Neural progenitor cell (in vitro differentiated cells): ENCODE measurements around the gene OCEL1.

ENCODE experiments used
- CTCF ChIP-seq: fragments of 200-600 bp; sonication (generic); IDR thresholded peaks from 2 replicates; pipeline ENCODE4 v1.5.1; 2017; ENCODE audit warnings: antibody characterized with exemption, mild to moderate bottlenecking
- EZH2 ChIP-seq: fragments of 200-600 bp; sonication (generic); IDR thresholded peaks from 2 replicates; pipeline ENCODE4 v1.6.1; 2017; ENCODE audit warnings: antibody characterized with exemption, mild to moderate bottlenecking, moderate library complexity
- EZH2phosphoT487 ChIP-seq: fragments of 200-600 bp; sonication (generic); IDR thresholded peaks from 2 replicates; pipeline ENCODE4 v1.6.1; 2017; ENCODE audit warnings: antibody characterized with exemption

- TF ChIP-seq CTCF (no peak), EZH2 (no peak), EZH2phosphoT487 (no peak)
Measured at GRCh38 chr19:17211547-17212446, 14.2 kb upstream of the OCEL1 start.
